G401.6 (cell line): Measurements from ENCODE around the gene MAST4.
"Not testable (repeated sequence)": the region's sequence is repeated elsewhere in the genome, so short reads cannot be mapped to it uniquely, and the experiment has no call there.

Experiments used
- FAIRE-seq: peaks from 2 replicates; lab custom pipeline; 2012; peaks lifted over from hg19 to GRCh38; lab: Jason Lieb, UNC

The MAST4 gene

DNA sequence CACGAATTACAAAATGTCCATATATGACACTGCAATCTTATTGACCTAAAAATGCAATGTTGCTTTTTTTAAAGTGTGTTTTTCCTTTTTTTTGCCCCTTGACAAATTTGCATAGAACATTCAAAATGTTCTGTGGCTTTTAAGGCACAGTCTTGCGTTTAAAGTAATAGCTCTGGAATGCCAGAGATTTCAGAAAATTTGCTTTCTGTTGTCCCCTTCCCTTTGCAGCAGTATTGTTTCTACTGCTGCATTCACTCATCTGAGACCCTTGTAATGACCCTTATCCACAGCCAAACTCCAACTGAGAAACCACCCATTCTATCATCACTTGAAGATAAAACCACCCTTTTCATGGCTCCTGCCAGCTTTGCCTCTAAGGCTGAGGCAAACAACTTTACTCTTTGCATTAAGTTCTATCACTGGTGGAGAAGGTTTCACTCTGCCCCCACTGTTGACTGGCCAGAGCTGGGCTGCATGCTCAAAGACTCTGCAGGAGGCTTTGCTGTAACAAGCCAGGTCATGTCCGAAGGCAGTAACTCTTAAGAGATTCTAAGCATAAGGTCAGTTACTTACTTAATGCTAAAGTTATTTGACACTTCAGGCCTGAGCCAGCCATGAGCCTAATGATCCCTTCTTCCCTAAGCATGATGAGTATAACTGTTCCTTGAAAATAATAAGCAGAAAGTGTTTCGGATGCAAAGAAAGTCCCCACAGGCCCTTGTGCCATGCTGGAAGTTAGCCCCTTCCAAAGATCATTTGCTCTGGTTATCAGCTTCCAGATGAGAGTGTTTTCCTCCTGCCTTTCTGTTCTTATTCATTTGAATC, 498.5 kb downstream of the MAST4 start:
- no peak for FAIRE-seq

DNA sequence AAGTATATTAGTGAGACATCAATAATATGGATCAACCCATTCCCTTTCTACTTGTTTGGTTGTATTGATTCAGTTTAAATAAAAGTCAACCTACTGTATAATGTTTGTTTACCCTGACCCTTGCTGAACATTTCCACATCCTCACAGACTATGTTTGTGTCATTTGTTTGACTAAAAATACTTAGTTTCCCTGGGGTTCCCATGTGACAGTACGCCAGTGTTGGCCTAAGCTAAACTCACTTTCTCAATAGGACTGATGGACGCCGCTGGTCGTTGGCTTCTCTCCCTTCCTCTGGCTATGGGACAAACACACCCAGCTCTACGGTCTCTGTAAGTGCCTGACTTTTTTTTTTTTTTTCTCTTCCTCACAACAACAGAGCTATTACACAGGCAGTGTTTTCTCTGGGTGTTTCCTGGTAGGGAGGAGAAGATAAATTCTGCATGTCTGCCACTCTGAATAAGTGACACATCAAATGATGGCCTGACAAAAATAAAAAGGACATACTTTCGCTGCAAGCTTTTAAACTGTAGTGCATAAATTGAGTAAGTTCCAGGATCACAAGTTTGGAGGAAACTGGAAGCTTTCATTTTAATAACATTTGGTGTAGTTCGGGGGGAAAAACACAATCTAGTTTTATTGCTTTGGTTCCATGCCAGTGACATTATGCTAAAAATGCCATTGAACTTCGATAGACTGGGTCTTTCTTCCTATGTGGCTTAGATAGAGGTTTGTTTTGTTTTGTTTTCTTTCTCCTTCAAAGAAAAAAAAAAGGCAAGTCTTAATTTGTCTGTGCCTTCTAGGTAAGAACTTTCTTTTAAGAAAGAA, 499.4 kb downstream of the MAST4 start:
- FAIRE-seq, result no peak

DNA sequence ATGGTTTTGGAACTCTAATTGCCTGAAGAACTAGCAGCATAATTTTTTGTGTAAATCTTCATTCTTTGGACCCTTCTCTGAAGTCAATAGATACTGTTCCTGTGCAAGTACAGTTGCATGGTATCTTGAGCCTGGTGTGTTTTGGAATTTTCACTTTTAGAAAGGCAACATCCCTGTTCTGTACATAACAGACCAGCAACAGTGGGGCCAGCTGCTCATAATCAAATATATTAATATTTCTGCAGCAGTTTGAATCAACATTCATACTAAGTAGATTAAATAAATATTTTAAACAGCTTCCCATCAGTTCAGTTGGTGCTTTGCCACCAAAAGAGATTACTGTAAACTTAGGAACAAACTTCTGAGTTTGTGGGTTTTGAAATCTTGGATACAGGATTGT, 502.5 kb downstream of the MAST4 start:
- FAIRE-seq, result no peak

DNA sequence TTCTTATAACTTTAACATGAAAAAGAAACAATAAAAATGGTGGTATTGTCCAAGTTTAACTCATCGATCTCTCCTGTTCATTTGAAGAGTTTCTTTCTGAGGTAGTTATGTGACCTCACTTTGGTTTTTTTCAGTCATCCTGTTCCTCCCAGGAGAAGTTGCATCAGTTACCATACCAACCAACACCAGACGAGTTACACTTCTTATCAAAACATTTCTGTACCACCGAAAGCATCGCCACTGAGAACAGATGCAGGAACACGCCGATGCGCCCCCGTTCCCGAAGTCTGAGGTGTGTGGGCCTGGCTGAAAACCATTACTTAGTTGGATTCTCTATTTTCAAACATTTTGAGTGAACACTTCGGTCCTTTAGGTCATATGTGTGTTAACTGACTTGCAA, 504.1 kb downstream of the MAST4 start:
- no peak for FAIRE-seq

DNA sequence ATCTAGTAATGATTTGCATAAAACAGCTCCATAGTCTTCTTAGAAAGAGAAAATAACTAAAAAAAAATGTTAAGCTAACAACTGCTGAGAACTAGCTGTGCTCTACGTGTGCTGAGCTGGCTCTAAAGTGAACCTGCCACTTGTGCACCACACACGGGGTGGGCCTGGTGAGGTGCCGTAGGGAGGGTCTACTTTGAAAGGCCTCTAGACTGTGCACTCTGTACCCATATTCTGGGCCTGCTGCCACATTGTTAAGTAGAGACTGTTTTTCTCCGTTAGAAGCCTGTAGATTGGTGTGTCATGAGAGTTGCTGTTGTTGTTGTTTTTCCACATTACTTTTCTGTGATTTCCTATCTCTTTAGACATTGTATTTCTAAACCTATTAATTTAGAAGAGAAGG, 506.5 kb downstream of the MAST4 start:
- no peak for FAIRE-seq

DNA sequence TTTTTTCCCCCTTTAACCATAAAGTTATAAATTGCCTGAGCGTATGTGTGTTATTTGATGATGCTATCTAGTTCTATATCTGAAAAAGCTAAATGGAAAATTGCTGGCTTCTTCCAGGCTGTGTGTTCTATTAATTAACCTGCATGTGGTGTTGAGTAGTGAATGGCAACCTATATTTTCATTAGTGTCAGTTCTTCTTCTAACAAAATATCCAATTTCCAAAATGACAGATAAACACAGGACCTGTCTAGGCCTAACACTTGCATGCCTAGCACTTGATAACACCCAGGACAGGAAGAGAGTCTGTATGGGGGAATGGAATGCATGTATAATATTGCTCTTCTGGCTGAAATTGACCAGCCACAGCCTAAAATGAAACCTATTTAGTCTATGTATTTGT, 508.7 kb downstream of the MAST4 start:
- no peak for FAIRE-seq

DNA sequence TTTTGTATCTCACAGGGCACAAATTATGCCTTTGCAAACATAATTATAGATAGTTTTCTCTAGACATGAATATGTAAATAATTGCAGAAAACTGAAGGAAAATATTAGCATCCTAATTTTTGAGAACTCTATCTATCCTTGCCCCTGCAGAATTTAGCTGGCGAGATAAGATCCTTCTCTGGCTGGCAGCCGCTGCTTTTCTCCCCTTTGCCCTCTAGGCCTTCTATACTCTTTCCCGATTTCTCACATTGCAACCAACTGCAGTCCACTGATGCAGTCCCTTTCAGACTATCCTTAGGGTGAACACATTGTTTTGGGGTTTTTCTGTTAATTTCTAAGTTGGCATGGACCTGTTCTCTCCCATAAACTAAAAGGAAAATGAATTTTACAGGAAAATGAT, 509.1 kb downstream of the MAST4 start:
- FAIRE-seq, result no peak

DNA sequence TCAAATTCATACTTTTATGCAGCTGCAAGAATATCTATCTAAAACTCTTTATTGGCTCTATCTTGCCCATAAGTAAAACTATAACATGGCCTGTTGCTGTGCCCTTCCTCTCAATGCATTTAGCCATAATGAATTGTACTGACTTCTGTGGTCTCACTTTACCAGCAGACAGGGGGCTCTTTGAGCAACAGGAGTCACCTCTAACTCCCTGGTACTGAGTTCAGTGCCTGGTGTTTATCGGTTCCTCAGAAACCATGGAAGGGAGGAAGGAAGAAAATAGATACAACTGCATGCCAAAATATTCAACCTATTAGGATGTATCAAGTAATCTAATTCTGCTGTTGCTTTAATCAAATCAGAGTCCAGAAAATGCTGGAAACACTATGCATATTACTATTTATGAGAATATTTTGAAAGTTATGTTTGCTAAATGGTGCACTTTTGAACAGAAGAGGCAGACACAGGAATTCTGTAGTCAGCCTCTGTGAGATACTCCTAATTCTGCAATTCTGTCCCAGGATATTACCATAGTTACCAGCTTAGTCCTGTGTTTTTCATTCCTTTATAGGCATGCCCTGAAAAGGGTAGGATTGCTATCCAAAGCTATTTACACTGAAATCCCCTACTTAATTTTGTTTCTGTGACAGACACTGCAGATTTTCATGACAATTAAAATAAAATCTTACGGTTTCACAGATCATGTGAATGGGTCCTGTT, 510.6 kb downstream of the MAST4 start:
- FAIRE-seq, result no peak

DNA sequence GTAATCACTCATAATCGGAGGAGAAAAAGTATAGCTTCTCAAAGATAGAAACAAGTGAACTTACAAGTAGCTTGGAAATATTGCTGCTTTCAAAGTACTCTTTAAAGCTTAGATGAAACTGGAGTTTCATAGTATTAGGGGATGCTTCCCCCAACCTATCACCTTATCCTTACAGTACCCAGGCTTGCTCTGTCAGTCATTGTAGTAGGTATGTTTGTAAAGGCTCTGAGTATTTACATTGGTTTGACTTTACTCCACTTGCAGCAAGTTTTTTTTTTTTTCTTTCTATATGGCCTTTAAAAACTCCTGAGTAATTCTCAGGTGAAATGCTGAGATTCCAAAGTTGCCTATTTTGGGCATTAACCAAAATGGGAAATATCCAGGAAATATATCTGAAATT, 515.6 kb downstream of the MAST4 start:
- no peak for FAIRE-seq

DNA sequence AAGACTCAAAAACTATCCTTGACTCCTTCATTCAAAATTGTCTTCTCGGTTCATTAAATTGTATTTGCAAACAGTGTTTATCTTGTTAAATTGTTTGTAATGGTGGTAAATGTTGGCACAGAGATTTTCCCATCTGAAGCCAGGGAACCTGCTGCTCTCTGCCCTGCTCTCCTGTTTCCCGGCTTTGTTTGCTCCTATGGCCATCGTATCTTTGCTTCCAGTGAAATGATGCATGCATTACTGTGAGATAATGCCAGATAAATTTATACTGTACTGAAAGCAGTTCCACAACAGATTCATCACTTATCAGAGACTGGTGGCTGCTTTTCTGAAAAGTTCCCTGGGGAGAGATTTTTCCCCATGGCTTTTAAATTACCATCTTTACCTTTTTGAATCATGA, 519.1 kb downstream of the MAST4 start:
- FAIRE-seq, result no peak

DNA sequence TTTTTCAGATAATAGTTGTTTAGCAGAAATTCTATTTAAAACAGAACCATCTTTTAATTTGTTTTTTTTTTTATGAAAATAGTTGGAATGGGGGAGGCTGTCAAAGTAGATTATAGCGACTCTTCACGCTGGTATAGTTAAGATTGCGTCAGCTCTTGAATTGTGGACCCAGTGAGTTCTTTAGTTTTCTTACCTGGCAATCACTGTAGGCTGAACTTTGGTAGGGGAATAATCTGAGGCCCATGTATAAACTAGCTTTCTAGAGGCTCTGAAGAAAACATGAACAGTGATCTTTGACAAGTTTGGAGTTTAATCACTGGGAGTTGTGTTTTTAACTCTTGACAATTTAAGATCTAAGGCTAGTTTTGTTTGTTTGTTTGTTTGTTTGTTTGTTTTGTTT, 519.6 kb downstream of the MAST4 start:
- no peak for FAIRE-seq

DNA sequence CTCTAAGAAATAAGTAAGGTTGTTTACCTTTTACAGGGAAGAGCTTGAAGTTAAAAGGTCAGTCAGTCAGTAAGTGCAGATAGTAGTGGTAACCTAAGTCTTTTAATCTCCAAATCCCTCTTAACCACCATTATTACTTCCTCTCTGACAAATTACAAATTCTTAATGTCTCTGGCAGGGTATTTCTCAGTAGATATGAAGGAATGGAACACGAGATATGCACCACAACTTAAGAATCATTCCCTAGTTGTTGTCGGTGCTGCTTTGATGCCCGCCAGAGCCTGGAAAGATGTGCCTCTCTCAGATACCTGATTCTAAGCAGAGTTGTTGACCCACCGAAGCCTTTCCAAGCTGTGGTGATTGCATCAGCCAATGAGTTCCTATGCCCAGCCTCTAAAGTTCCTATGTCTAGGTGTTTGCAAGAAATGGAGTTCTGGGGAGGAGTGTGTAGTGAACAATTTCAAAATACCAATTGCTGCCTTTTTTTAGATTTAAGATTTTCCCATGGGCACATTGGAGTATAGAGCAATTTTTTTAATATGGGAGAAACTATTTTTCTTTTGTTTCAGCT, 521.9 kb downstream of the MAST4 start:
- no peak for FAIRE-seq

DNA sequence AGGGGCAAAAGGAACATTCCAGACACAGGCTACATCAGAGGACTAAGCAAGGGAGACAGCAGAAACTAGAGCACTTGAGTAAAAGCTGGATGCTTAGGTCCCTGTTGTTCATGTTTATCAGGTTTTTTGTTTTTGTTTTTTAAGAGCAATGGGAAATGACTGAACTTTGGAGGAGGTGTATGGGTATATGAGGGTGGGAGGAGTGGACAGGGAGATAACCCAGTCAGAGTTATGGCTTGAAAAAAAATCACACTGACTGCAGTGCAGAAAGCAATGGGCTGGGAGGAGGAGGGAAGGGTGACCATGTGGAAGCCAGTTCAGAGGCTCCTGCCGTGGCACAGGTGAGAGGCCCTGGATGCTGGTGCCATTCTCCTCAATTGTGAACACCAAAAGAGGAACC, 522.8 kb downstream of the MAST4 start:
- FAIRE-seq, result no peak

DNA sequence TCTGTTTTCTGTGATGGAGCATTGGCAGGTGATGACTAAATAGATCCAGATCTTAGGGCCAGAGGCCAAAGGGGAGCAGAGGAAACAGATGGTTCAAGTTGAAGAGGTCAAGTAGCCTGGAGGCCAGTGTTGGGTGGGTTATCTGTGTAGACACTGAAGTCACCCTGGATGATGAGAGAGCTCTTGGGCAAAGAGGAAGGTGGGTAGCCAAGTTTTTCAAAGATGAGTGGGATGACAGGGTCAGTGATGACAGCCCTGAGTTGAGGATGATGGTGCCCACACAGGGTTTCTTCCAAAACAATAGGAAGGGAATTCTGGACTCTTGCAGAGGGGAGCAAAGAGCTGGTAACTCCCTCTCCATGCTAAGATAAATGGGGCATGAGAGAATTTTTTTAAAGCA, 523.8 kb downstream of the MAST4 start:
- no peak for FAIRE-seq

DNA sequence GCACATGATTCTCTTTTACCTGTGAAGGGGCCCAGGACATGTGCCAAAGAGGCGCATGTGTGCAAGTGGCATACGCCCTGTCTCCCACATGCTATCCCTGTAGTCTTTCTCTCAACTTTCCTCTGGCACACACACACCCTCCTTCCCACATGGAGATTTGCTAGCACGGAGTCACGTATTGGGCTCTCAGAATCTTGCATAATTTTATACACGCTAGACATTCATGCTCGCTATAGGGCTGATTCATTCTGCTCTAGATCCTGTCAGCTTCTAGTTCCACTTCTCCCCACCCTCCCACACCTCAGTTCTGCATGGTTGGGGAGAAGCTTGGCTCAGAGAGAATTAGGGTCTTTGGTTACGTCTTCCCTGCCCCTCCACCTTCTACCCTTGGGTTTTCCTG, 527.6 kb downstream of the MAST4 start:
- no peak for FAIRE-seq

DNA sequence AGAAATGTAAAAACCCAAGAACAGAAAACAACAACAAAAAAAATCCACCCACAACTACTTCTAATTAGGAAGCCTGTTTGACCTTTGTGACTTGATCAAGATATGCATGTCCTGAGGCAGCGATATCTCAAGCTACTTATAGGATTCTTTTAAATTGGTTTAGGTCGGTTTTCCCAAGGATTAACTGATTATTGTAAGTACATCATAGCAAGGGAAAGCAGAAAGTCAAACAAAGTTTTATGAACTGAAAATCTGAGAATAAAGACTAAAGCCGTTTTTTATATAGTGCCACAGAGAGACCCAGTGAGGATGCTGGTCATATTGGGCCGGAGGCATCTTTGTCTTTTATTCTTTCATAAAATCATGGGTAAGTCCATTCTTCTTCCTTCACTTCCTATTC, 528.4 kb downstream of the MAST4 start:
- FAIRE-seq, result no peak

DNA sequence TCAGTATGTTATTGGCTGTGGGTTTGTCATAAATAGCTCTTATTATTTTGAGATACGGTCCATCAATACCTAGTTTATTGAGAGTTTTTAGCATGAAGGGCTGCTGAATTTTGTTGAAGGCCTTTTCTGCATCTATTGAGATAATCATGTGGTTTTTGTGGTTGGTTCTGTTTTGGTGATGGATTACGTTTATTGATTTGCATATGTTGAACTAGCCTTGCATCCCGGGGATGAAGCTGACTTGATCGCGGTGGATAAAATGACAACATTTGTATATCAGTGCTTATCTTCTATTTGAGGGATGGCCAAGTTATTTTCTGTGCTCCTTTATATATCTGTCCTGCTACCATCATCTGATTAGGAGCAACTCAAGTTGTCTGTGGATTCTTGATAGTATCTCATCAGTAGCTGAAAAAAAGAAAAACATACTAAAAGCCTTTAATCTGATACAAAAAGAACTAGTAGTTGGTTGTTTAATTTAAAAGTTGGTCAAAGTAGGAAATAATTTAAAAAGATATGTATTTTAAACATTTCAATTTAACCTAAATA, 531.2 kb downstream of the MAST4 start:
- not testable (repeated sequence) for FAIRE-seq

DNA sequence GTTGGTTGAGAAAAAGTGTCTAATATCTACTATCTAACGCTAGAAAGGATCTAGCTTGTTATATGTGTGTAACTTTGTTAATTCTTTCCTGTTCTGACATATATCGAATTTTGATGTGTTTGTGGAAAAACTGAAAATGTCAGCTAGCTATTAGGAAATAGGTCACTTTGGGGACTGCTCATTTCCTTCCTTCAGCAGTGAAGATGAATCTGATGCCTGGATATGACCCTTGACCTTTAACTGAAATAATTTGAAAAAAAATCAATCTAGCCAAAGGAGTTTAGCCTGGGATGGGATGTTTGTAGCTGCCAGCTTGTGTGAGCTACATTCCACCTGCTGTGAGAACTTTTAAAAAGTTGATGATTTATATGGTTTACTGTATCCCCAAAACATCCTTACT, 533.6 kb downstream of the MAST4 start:
- FAIRE-seq, result no peak

DNA sequence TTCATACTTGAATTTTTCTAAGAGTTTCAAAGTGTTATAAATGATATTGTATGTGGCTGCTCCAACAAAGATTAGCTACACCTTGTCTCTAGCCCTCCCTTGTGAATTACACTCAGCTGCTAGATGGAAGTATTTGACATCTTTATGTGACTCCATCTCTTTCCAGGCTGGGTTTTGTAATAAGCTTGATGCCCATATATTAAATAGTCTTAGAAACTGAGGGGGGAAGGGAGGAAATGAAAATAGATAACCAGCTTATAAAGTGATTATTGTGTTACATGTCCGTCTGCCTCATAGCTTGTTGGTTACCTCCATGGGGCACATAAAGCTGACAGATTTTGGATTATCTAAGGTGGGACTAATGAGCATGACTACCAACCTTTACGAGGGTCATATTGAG, 537.0 kb downstream of the MAST4 start:
- no peak for FAIRE-seq

DNA sequence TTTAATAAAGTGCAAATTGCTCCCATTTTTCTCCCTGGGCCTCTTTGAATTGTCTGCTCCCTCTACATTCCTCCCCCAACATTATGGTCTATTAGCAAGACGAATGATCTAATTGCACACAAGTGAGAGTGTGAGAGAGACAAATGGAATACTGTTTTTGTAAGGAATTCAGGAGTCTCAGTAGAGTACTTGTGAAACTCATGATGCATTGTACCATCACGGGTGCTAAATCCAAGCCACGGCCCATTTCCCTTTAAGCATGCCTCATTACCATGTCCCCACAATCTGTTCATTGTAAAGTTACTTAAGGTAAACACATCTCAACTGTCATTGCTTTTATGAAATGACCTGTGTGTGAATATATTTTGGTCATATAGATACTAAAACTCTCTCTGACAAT, 537.6 kb downstream of the MAST4 start:
- FAIRE-seq, result no peak

DNA sequence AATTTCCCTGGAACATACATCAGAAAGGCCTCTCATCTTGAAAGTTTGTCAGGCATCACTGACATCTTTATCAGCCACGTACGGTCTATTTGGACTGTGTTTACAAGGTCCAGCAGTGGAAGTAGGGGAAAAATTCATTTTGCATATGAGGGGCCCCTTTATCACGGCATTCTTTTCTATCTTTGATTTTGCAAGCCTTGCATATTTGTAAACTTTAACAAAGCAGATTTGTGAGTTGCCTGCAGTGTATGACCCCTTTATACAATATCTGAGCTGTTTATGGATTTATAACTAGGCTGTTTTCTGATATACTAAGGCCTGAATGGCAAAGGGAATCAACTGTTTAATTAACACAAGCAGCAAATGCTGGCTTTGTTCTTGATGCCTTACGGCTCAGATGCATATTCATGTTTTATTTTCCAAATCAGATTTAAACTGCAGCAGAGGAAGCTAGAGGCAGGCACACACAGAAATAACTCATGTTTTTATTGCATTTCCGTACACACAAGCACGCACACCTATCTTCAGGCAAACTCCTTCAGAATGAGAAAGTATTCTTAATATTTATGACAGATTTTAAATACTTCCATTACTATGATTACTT, 539.3 kb downstream of the MAST4 start:
- no peak for FAIRE-seq

DNA sequence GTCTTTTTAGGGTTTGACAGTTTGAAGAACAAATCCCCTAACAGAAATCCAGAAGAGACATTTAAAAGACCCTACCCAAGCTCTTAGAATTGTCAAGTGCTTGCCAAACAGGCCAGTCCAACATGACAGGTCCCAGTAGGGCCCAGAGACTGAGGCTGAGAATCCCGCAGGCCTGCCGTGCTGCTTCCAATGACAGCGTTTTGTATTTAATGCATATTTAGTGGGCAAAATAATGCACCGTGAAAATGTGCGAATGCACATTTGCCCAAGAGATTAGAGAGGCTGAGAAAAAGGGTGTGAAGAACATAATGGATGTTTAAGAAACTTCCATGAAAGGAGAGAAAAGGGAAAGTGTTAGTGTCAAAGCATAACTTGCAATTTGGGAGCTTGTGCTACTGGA, 542.8 kb downstream of the MAST4 start:
- no peak for FAIRE-seq
